ENCODE measurements around the gene CLASP1. TPM values are rescaled to one million over a fixed set of nuclear protein-coding genes. Genes with fewer than 3 reads are reported as not detected.
"Not testable (repeated sequence)": the region's sequence is repeated elsewhere in the genome, so short reads cannot be mapped to it uniquely, and the experiment has no call there.

The CLASP1 gene
- total RNA-seq, 6 experiments from 2014 or later: 19.7 to 32.4 (median 24.1) TPM

DNA sequence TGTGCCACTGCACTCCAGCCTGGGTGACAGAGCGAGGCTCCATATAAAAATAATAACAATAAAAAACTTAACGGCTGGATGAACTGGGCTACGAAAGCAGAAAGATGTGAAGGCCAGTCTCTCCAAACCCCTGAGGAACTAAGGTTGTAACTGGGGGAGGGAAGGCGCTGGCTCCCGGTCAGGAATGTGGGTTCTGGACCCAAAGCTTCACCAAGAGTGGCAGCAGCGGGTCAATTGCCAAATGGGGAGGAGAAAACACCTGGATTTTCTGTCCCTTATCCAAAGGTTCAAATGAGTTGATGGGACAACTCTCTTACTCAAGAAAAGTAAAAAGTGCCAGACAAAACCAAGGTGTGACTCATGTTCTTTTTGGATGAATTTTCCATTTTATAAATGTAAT, 304.2 kb downstream of the CLASP1 start:
- 96% methylated on average over 5 of the region's 6 CpGs for WGBS (ENCODE audit: insufficient coverage, low coverage, low lambda C conversion rate, missing lambda C conversion rate)
- Histone ChIP-seq H3K4me3 (no peak overlapping the region), H3K27ac (no peak overlapping the region), H3K9me3 (no peaks in the 10 kb centered on the region), H3K36me3 (peaks cover 0 to 82% (median 33%) of the 10 kb centered on the region in 4 donors), H3K4me1 (no peaks in the 10 kb centered on the region), H3K27me3 (no peaks in the 10 kb centered on the region)
- intact Hi-C loops (cut with DNase I): no loop called here
- TF ChIP-seq, protein P1, sequence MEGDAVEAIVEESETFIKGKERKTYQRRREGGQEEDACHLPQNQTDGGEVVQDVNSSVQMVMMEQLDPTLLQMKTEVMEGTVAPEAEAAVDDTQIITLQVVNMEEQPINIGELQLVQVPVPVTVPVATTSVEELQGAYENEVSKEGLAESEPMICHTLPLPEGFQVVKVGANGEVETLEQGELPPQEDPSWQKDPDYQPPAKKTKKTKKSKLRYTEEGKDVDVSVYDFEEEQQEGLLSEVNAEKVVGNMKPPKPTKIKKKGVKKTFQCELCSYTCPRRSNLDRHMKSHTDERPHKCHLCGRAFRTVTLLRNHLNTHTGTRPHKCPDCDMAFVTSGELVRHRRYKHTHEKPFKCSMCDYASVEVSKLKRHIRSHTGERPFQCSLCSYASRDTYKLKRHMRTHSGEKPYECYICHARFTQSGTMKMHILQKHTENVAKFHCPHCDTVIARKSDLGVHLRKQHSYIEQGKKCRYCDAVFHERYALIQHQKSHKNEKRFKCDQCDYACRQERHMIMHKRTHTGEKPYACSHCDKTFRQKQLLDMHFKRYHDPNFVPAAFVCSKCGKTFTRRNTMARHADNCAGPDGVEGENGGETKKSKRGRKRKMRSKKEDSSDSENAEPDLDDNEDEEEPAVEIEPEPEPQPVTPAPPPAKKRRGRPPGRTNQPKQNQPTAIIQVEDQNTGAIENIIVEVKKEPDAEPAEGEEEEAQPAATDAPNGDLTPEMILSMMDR (IDR thresholded peaks at IDR 0.05): no peak
- TF ChIP-seq POLR2A (IDR thresholded peaks at IDR 0.05): no peak
- DNase-seq (no peak), ATAC-seq (no peak)

DNA sequence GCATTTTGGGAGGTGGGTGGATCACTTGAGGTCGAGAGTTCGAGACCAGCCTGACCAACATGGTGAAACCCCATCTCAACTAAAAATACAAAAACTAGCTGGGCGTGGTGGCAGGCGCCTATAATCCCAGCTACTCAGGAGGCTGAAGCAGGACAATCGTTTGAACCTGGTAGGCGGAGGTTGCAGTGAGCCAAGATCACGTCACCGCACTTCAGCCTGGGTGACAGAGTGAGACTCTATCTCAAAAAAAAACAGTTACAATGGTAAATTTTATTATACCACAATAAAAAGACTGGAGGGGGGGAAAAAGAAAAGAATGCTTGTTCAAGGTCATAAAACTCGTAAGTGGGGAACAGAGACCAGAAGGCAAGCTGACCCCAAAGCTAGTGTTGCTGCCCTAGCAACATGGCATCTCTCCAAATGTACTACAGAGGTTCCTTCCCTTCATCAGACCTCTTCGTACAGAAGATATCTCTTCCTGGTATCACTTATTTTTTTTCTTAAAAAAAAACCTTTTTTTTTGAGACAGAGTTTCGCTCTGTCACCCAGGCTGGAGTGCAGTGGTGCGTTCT, 305.3 kb downstream of the CLASP1 start:
- intact Hi-C loops (cut with DNase I); DNase-seq; H3K27me3 ChIP-seq; H3K27ac ChIP-seq; H3K4me3 ChIP-seq; H3K9me3 ChIP-seq; H3K4me1 ChIP-seq; ATAC-seq: not testable (repeated sequence)
- peaks cover 0 to 82% (median 33%) of the 10 kb centered on the region in 4 donors for H3K36me3 ChIP-seq
- 90% methylated on average over 7 of the region's 12 CpGs for WGBS (ENCODE audit: insufficient coverage, low coverage, low lambda C conversion rate, missing lambda C conversion rate)

DNA sequence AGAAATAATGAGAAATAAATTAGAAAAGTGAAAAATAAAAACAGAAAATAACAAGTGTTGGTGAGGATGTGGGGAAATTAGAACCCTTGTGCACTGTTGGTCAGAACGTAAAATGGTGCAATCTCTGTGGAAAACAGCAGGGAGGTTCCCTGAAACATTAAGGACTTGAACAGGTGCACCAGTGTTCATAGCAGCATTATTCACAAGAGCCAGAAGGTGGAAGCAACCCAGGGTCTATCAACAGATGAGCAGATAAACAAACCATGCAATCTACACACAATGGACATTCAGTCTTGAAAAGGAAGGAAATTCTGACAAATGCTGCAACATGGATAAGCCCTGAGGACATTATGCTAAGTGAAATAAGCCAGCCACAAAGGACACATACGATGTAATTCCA, 306.1 kb downstream of the CLASP1 start:
- Histone ChIP-seq H3K27ac (no peak overlapping the region), H3K4me3 (no peak overlapping the region), H3K27me3 (no peaks in the 10 kb centered on the region), H3K9me3 (no peaks in the 10 kb centered on the region), H3K36me3 (peaks cover 0 to 79% (median 28%) of the 10 kb centered on the region in 4 donors), H3K4me1 (no peaks in the 10 kb centered on the region)
- DNase-seq (no peak), ATAC-seq (no peak)
- TF ChIP-seq POLR2A (IDR thresholded peaks at IDR 0.05): no peak
- TF ChIP-seq, protein P1 (IDR thresholded peaks at IDR 0.05): no peak
- 93% methylated on average over 2 of the region's 2 CpGs for WGBS (ENCODE audit: insufficient coverage, low coverage, low lambda C conversion rate, missing lambda C conversion rate)
- intact Hi-C loops (cut with DNase I): no loop called here

DNA sequence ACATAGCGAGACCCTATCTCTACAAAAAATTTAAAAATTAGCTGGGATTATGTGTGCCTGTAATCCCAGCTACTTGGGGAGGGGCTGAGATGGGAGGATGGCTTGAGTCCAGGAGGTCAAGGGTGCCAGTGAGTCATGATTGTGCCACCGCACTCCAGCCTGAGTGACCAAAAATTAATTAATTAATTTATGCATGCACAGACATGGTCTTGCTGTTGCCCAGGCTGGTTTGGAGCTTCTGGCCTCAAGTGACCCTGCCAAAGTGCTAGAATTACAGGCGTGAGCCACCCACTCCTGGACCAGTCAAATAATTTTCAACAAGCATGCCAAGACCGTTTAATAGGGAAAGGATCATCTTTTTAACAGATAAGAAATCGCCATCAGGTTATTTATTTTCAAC, 306.5 kb downstream of the CLASP1 start:
- Histone ChIP-seq H3K9me3 (no peaks in the 10 kb centered on the region), H3K4me1 (no peaks in the 10 kb centered on the region), H3K36me3 (peaks cover 0 to 78% (median 26%) of the 10 kb centered on the region in 4 donors), H3K4me3 (no peak overlapping the region), H3K27ac (no peak overlapping the region), H3K27me3 (no peaks in the 10 kb centered on the region)
- peak in 1 of 4 donors; percentile 69 for ATAC-seq
- TF ChIP-seq, protein P1 (IDR thresholded peaks at IDR 0.05): no peak
- TF ChIP-seq POLR2A (IDR thresholded peaks at IDR 0.05): no peak
- DNase-seq: no peak
- intact Hi-C loops (cut with DNase I): no loop called here
- 53% methylated on average over 5 of the region's 5 CpGs for WGBS (ENCODE audit: insufficient coverage, low coverage, low lambda C conversion rate, missing lambda C conversion rate)

DNA sequence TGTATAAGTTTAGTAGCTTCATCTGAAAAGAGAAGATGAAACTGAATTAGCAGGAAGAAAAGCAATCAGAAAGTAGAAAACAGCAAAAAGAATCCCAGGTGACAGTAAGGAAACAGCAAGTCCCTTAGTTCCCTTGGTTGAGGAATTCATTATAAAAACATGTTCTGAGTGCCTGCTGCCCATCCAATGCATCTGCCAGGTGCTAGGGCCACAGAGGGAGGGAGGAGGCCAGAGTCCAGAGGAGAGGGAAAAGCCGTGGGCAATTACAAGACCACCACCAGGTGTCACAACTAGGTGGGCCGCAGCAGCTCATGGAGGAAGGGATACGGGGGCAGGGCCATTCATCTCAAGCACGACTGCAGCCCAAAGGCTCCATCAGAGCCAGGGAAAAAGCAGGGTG, 308.3 kb downstream of the CLASP1 start:
- Histone ChIP-seq H3K4me3 (no peak overlapping the region), H3K27ac (no peak overlapping the region), H3K9me3 (no peaks in the 10 kb centered on the region), H3K27me3 (no peaks in the 10 kb centered on the region), H3K4me1 (no peaks in the 10 kb centered on the region), H3K36me3 (peaks cover 0 to 59% (median 12%) of the 10 kb centered on the region in 4 donors)
- DNase-seq: no peak
- ATAC-seq: no peak
- intact Hi-C loops (cut with DNase I): no loop called here
- TF ChIP-seq POLR2A (IDR thresholded peaks at IDR 0.05): no peak
- TF ChIP-seq, protein P1 (IDR thresholded peaks at IDR 0.05): no peak
- 100% methylated on average over 2 of the region's 4 CpGs for WGBS (ENCODE audit: insufficient coverage, low coverage, low lambda C conversion rate, missing lambda C conversion rate)
